BE2C (cell line): ENCODE results near the gene ZNF177.

Source experiments
- DNase-seq: peaks from one replicate; pipeline ENCODE4 v3.0.0-alpha.2; 2020
- H3K27me3 ChIP-seq: fragments of 250-450 bp; sonication (Bioruptor Pico); 2 replicates; pipeline ENCODE4 v1.5.1; 2020; ENCODE audit warnings: mild to moderate bottlenecking
- H3K36me3 ChIP-seq: fragments of 250-450 bp; sonication (Bioruptor Pico); 2 replicates; pipeline ENCODE4 v1.5.1; 2020; ENCODE audit warnings: mild to moderate bottlenecking
- H3K4me1 ChIP-seq: fragments of 250-450 bp; sonication (Bioruptor Pico); 2 replicates; pipeline ENCODE4 v1.5.1; 2020
- H3K4me3 ChIP-seq: 2 replicates; pipeline ENCODE4 v1.5.1; 2011; ENCODE audit warnings: low read depth, low read length
- H3K9me3 ChIP-seq: fragments of 250-450 bp; sonication (Bioruptor Pico); 2 replicates; pipeline ENCODE4 v1.5.1; 2020
- CTCF ChIP-seq: IDR thresholded peaks from 2 replicates; pipeline ENCODE4 v1.5.1; 2012; ENCODE audit warnings: mild to moderate bottlenecking, low read depth, low read length

Gene ZNF177

GRCh38 chr19:9352505-9352904, 10.3 kb upstream of the ZNF177 start:
- Histone ChIP-seq H3K4me1 (no peaks in the 10 kb centered on the region), H3K4me3 (no peak overlapping the region), H3K27me3 (no peaks in the 10 kb centered on the region), H3K36me3 (no peaks in the 10 kb centered on the region), H3K9me3 (peaks cover 2% of the 10 kb centered on the region; the same call in 1 of the 2 replicates)
- TF ChIP-seq CTCF: no peak
- DNase-seq: no peak

GRCh38 chr19:9353011-9353410, 9.8 kb upstream of the ZNF177 start:
- DNase-seq: no peak
- no peak for TF ChIP-seq CTCF
- Histone ChIP-seq H3K9me3 (peaks cover 2% of the 10 kb centered on the region; the same call in 1 of the 2 replicates), H3K4me3 (no peak overlapping the region), H3K36me3 (no peaks in the 10 kb centered on the region), H3K27me3 (no peaks in the 10 kb centered on the region), H3K4me1 (no peaks in the 10 kb centered on the region)

- no peak for TF ChIP-seq CTCF
- H3K4me3 ChIP-seq: no peak overlapping the region
- H3K4me1 ChIP-seq: no peaks in the 10 kb centered on the region
- peaks cover 2% of the 10 kb centered on the region; the same call in 1 of the 2 replicates for H3K9me3 ChIP-seq
- no peaks in the 10 kb centered on the region for H3K27me3 ChIP-seq
- DNase-seq: no peak
- H3K36me3 ChIP-seq: no peaks in the 10 kb centered on the region
These were observed 8.2 kb upstream of the ZNF177 start for GRCh38 chr19:9354651-9355050.

- no peaks in the 10 kb centered on the region for H3K9me3 ChIP-seq
- TF ChIP-seq CTCF: no peak
- no peaks in the 10 kb centered on the region for H3K4me1 ChIP-seq
- H3K36me3 ChIP-seq: no peaks in the 10 kb centered on the region
- H3K27me3 ChIP-seq: no peaks in the 10 kb centered on the region
- H3K4me3 ChIP-seq: no peak overlapping the region
- DNase-seq: no peak
These were observed 8.2 kb downstream of the ZNF177 start for GRCh38 chr19:9370738-9371619.

- no peak overlapping the region for H3K4me3 ChIP-seq
- peaks cover 26% of the 10 kb centered on the region for H3K9me3 ChIP-seq
- DNase-seq: no peak
- H3K36me3 ChIP-seq: peaks cover 64% of the 10 kb centered on the region
- no peaks in the 10 kb centered on the region for H3K4me1 ChIP-seq
- H3K27me3 ChIP-seq: no peaks in the 10 kb centered on the region
- no peak for TF ChIP-seq CTCF
These were observed 18.6 kb downstream of the ZNF177 start for GRCh38 chr19:9381361-9381785.

GRCh38 chr19:9406798-9407352, 44.1 kb downstream of the ZNF177 start:
- Histone ChIP-seq H3K9me3 (0 out of 2 replicates have a peak, but pooled peaks cover 2% of the 10 kb centered on the region), H3K4me1 (no peaks in the 10 kb centered on the region), H3K36me3 (no peaks in the 10 kb centered on the region; the same call in 1 of the 2 replicates), H3K4me3 (peak overlapping the region; percentile 85), H3K27me3 (no peaks in the 10 kb centered on the region)
- no peak for TF ChIP-seq CTCF
- DNase-seq: peak; percentile 97
